ES-I3 (cell line): ENCODE measurements around the gene LTBP4.

ENCODE experiments used
- H3K36me3 ChIP-seq: 2 replicates; pipeline ENCODE4 v1.6.1; 2013; ENCODE audit warnings: mild to moderate bottlenecking, low read length, control low read depth, moderate library complexity; ENCODE audit not compliant: insufficient read depth
- H3K4me1 ChIP-seq: 2 replicates; pipeline ENCODE4 v1.6.1; 2013; ENCODE audit warnings: mild to moderate bottlenecking, control low read depth, low read length; ENCODE audit not compliant: insufficient read depth
- H3K9ac ChIP-seq: 2 replicates; pipeline ENCODE4 v1.6.1; 2013; ENCODE audit warnings: low read depth, mild to moderate bottlenecking, low read length, moderate library complexity
- H3K9me3 ChIP-seq: 2 replicates; pipeline ENCODE4 v1.6.1; 2013; ENCODE audit warnings: mild to moderate bottlenecking, low read length, moderate library complexity; ENCODE audit not compliant: control insufficient read depth, insufficient read depth

LTBP4 gene

GRCh38 chr19:40677156-40677555 lies 76.0 kb downstream of the LTBP4 start:
- Histone ChIP-seq H3K36me3 (no peaks in the 10 kb centered on the region; the same call in 1 of the 2 replicates), H3K4me1 (no peaks in the 10 kb centered on the region), H3K9ac (no peak overlapping the region), H3K9me3 (no peaks in the 10 kb centered on the region)
